PC-3 (cell line): Measurements from ENCODE around the gene PRDX5. TPM values are rescaled to one million over a fixed set of nuclear protein-coding genes. Genes with fewer than 3 reads are reported as not detected.

Experiments used
- ATAC-seq: fragments of 200-7000 bp; cut with Tn5 transposase; 2 replicates; pipeline ENCODE4 v1.9.1; 2020; ENCODE audit warnings: mild to moderate bottlenecking, moderate library complexity
- BruUV-seq: library from RNA; stranded (reverse); fragments of 400-500 nt; replicated peaks from 2 replicates; lab custom pipeline; 2021; lab: Mats Ljungman, UMichigan
- CTCF ChIA-PET: fragments of 300-600 bp; sonication (Branson Sonifier 250); formaldehyde crosslinking; loops from one replicate; lab custom pipeline; 2022; ENCODE audit warnings: antibody characterized with exemption; lab: Charles Lee
- POLR2A ChIA-PET: fragments of 300-600 bp; sonication (Branson Sonifier 250); formaldehyde crosslinking; loops from one replicate; lab custom pipeline; 2022; ENCODE audit warnings: antibody characterized with exemption; ENCODE audit not compliant: unreplicated experiment; lab: Charles Lee
- DNase-seq: peaks from one replicate; pipeline ENCODE4 v3.0.0-alpha.2; 2015
- H2AFZ ChIP-seq: fragments of 300-600 bp; sonication (generic); 2 replicates; pipeline ENCODE4 v1.6.0; 2016; ENCODE audit warnings: antibody characterized with exemption, low read length
- H3F3A ChIP-seq: fragments of 300-600 bp; sonication (generic); one replicate; pipeline ENCODE4 v1.6.0; 2017; ENCODE audit warnings: antibody characterized with exemption, low read length, control low read depth, mild to moderate bottlenecking; ENCODE audit not compliant: unreplicated experiment
- H3K27ac ChIP-seq: fragments of 300-600 bp; sonication (generic); 2 replicates; pipeline ENCODE4 v1.5.1; 2016; ENCODE audit warnings: mild to moderate bottlenecking, low read length
- H3K27me3 ChIP-seq: fragments of 300-600 bp; sonication (generic); 2 replicates; pipeline ENCODE4 v1.6.1; 2016; ENCODE audit warnings: low read length, mixed read lengths
- H3K36me3 ChIP-seq: fragments of 300-600 bp; sonication (generic); 2 replicates; pipeline ENCODE4 v1.6.1; 2016; ENCODE audit warnings: low read depth, mixed run types, low read length, mixed read lengths
- H3K4me1 ChIP-seq: fragments of 300-600 bp; sonication (generic); 2 replicates; pipeline ENCODE4 v1.5.1; 2016; ENCODE audit warnings: low read length; ENCODE audit not compliant: insufficient read depth
- H3K4me2 ChIP-seq: fragments of 300-600 bp; sonication (generic); 2 replicates; pipeline ENCODE4 v1.6.0; 2016; ENCODE audit warnings: low read length
- H3K4me3 ChIP-seq: fragments of 300-600 bp; sonication (generic); 2 replicates; pipeline ENCODE4 v1.5.1; 2016; ENCODE audit warnings: mild to moderate bottlenecking, low read length, mixed read lengths
- H3K79me2 ChIP-seq: fragments of 300-600 bp; sonication (generic); 2 replicates; pipeline ENCODE4 v1.6.1; 2017; ENCODE audit warnings: low read length, mixed read lengths
- H3K9ac ChIP-seq: fragments of 300-600 bp; sonication (generic); 2 replicates; pipeline ENCODE4 v1.6.0; 2016; ENCODE audit warnings: mild to moderate bottlenecking, low read length
- H3K9me2 ChIP-seq: fragments of 300-600 bp; sonication (generic); replicated peaks from 2 replicates; pipeline ENCODE4 v1.6.1; 2016; ENCODE audit warnings: mixed run types, low read length, mixed read lengths
- H3K9me3 ChIP-seq: fragments of 300-600 bp; sonication (generic); 2 replicates; pipeline ENCODE4 v1.6.1; 2016; ENCODE audit warnings: low read length, mixed read lengths
- H4K20me1 ChIP-seq: fragments of 300-600 bp; sonication (generic); 2 replicates; pipeline ENCODE4 v1.6.1; 2016; ENCODE audit warnings: low read length, mixed read lengths
- CTCF ChIP-seq: fragments of 300-600 bp; sonication (generic); conservative IDR thresholded peaks from 2 replicates; pipeline ENCODE4 v1.5.1; 2017; ENCODE audit warnings: antibody characterized with exemption, low read depth, mild to moderate bottlenecking, low read length
- EZH2 ChIP-seq: fragments of 300-600 bp; sonication (generic); IDR thresholded peaks from one replicate; pipeline ENCODE4 v1.6.1; 2017; ENCODE audit warnings: antibody characterized with exemption, mild to moderate bottlenecking, low read length; ENCODE audit not compliant: unreplicated experiment
- EZH2phosphoT487 ChIP-seq: fragments of 300-600 bp; sonication (generic); IDR thresholded peaks from 2 replicates; pipeline ENCODE4 v1.6.1; 2018; ENCODE audit warnings: mild to moderate bottlenecking, antibody characterized with exemption, low read length, borderline replicate concordance
- intact Hi-C: fragments of 100-400 bp; cut with micrococcal nuclease; formaldehyde crosslinking; loops from 2 replicates; pipeline ENCODE4 v1.9.0; 2023
- total RNA-seq: library from RNA; depleted of rRNA; stranded (reverse); fragments of >200 nt; gene quantifications from 2 replicates; pipeline ENCODE4 v1.2.3, GENCODE V29; 2014

The PRDX5 gene
- total RNA-seq, 1 experiment from 2014 or later, result 467 TPM

- H3F3A ChIP-seq, result no peaks in the 10 kb centered on the region
- no peaks in the 10 kb centered on the region for H3K9me2 ChIP-seq
- no peaks in the 10 kb centered on the region for H4K20me1 ChIP-seq
- H3K27me3 ChIP-seq, result no peaks in the 10 kb centered on the region
- ChIA-PET POLR2A (no interaction called here), CTCF (interaction anchor here (0.8 kb wide), 1 partner anchor 14 kb away, joined by 3 read pairs; no protein-coding TSS in a partner anchor)
- no peak for DNase-seq
- no TSS peak for BruUV-seq
- no peak overlapping the region for H2AFZ ChIP-seq
- H3K79me2 ChIP-seq, result no peaks in the 10 kb centered on the region
- H3K9me3 ChIP-seq, result no peaks in the 10 kb centered on the region
- H3K4me1 ChIP-seq, result peaks cover 6% of the 10 kb centered on the region
- intact Hi-C loops, result no loop called here
- H3K4me3 ChIP-seq, result no peak overlapping the region
- H3K4me2 ChIP-seq, result no peak overlapping the region
- no peaks in the 10 kb centered on the region for H3K36me3 ChIP-seq
- no peak overlapping the region for H3K9ac ChIP-seq
- TF ChIP-seq CTCF (no peak), EZH2 (no peak), EZH2phosphoT487 (no peak)
- no peak for ATAC-seq
- H3K27ac ChIP-seq, result no peak overlapping the region
These were observed 22.9 kb downstream of the PRDX5 start for GRCh38 chr11:64340671-64341335.

GRCh38 chr11:64341429-64341828 is 23.5 kb downstream of the PRDX5 start:
- Histone ChIP-seq H2AFZ (no peak overlapping the region), H3K79me2 (no peaks in the 10 kb centered on the region), H3K27me3 (no peaks in the 10 kb centered on the region), H3K9me3 (no peaks in the 10 kb centered on the region), H3K27ac (no peak overlapping the region), H3K9me2 (no peaks in the 10 kb centered on the region), H3F3A (no peaks in the 10 kb centered on the region), H3K4me2 (no peak overlapping the region), H3K36me3 (no peaks in the 10 kb centered on the region), H4K20me1 (no peaks in the 10 kb centered on the region), H3K4me1 (peaks cover 6% of the 10 kb centered on the region), H3K9ac (no peak overlapping the region), H3K4me3 (no peak overlapping the region)
- no peak for TF ChIP-seq CTCF
- TF ChIP-seq EZH2, result no peak
- no peak for TF ChIP-seq EZH2phosphoT487
- CTCF ChIA-PET, result interaction anchor here (0.8 to 1.4 kb wide), 3 partner anchors 14 to 24 kb away, joined by 3 to 27 read pairs (median 22); partner anchors contain the start of genes PRDX5 and TRMT112
- DNase-seq (no peak), ATAC-seq (no peak)
- POLR2A ChIA-PET, result no interaction called here
- BruUV-seq, result no TSS peak
- intact Hi-C loops, result no loop called here
